D341Med (cell line): ENCODE measurements around the gene TMEFF2.

ENCODE experiments used
- DNase-seq: peaks from one replicate; pipeline ENCODE4 v3.0.0; 2012; ENCODE audit warnings: low spot score

The TMEFF2 gene

DNA sequence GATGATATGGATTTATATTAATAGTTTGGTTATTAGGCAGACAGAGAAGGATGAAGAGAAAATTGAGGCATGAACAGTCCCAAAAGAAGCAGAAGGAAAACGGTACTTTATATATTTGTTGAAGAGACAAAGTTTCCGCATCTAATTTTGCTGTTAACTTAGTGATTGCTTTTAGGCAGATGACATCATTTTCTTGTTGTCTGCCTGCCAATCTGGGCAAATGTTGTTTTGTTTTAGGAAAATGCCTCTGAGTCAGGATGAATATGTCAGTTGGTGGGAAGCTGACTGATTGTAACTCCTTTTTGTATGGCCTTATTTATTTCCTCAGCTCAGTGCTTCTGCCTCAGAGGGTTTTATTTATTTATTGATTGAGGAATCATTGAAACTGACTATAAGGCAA lies 295.3 kb downstream of the TMEFF2 start:
- no peak for DNase-seq
